BJ (cell line): ENCODE results near the gene SLC16A5. TPM values are rescaled to one million over a fixed set of nuclear protein-coding genes. Genes with fewer than 3 reads are reported as not detected.

Source experiments
- CTCF ChIA-PET: fragments of 350-600 bp; formaldehyde crosslinking; extraction: SDS; loops from one replicate; lab custom pipeline; 2021; ENCODE audit warnings: antibody characterized with exemption, inconsistent platforms; lab: Yijun Ruan, JAX
- POLR2A ChIA-PET: fragments of 300-600 bp; sonication (Branson Sonifier 250); formaldehyde crosslinking; extraction: SDS; loops from one replicate; lab custom pipeline; 2021; ENCODE audit warnings: antibody characterized with exemption; lab: Charles Lee
- DNase-seq: peaks from one replicate; pipeline ENCODE4 v3.0.0-alpha.2; 2011; ENCODE audit warnings: low read depth
- H3K27me3 ChIP-seq: 2 replicates; pipeline ENCODE4 v1.6.0; 2011; ENCODE audit warnings: low read length; ENCODE audit not compliant: control insufficient read depth, insufficient read depth
- H3K36me3 ChIP-seq: 2 replicates; pipeline ENCODE4 v1.5.1; 2011; ENCODE audit warnings: low read length; ENCODE audit not compliant: control insufficient read depth, insufficient read depth
- H3K4me3 ChIP-seq: 2 replicates; pipeline ENCODE4 v1.5.1; 2011; ENCODE audit warnings: low read depth, mild to moderate bottlenecking, control low read depth, low read length
- CTCF ChIP-seq: IDR thresholded peaks from 2 replicates; pipeline ENCODE4 v1.5.1; 2011; ENCODE audit warnings: low read depth, mild to moderate bottlenecking, control low read depth, inconsistent platforms, low read length, moderate library complexity; ENCODE audit not compliant: insufficient read depth
- polyA plus RNA-seq: library from polyadenylated mRNA; depleted of rRNA; stranded (reverse); fragments of >200 nt; gene quantifications from 2 replicates; pipeline ENCODE4 v1.2.3, GENCODE V29; 2011

SLC16A5 gene
- polyA plus RNA-seq, 1 experiment = 18.3 TPM

- POLR2A ChIA-PET = interaction anchor here (1.4 kb wide), 1 partner anchor 141 kb away, joined by 5 read pairs; no protein-coding TSS in a partner anchor
Observed at GRCh38 chr17:75061055-75061438, 26.7 kb upstream of the SLC16A5 start.

GRCh38 chr17:75061618-75062017 lies 26.1 kb upstream of the SLC16A5 start:
- ChIA-PET POLR2A (no interaction called here), CTCF (interaction anchor here (1.1 to 4.7 kb wide), 8 partner anchors 19 to 211 kb away, joined by 3 to 35 read pairs (median 16); partner anchors contain the start of gene NT5C)
- Histone ChIP-seq H3K27me3 (no peaks in the 10 kb centered on the region), H3K4me3 (no peak overlapping the region), H3K36me3 (peaks cover 24% of the 10 kb centered on the region)
- TF ChIP-seq CTCF = no peak
- DNase-seq = no peak

More at GRCh38 chr17:75061055-75061438, 26.7 kb upstream of the SLC16A5 start:
- Histone ChIP-seq H3K36me3 (peaks cover 24% of the 10 kb centered on the region), H3K4me3 (no peak overlapping the region), H3K27me3 (no peaks in the 10 kb centered on the region)
- no peak for DNase-seq
- no peak for TF ChIP-seq CTCF
- CTCF ChIA-PET = interaction anchor here (0.6 to 4.7 kb wide), 18 partner anchors 9 to 211 kb away, joined by 3 to 35 read pairs (median 7); partner anchors contain the start of gene NT5C

- DNase-seq = no peak
- no peak for TF ChIP-seq CTCF
- H3K4me3 ChIP-seq = no peak overlapping the region
- ChIA-PET CTCF (interaction anchor here (0.6 to 2.1 kb wide), 4 partner anchors 14 to 136 kb away, joined by 3 to 9 read pairs (median 6); partner anchors contain the start of gene NT5C), POLR2A (no interaction called here)
- H3K27me3 ChIP-seq = no peaks in the 10 kb centered on the region
- H3K36me3 ChIP-seq = peaks cover 24% of the 10 kb centered on the region
Observed at GRCh38 chr17:75063201-75063600, 24.6 kb upstream of the SLC16A5 start.

GRCh38 chr17:75063626-75064025 lies 24.1 kb upstream of the SLC16A5 start:
- DNase-seq = no peak
- Histone ChIP-seq H3K4me3 (no peak overlapping the region), H3K36me3 (peaks cover 24% of the 10 kb centered on the region), H3K27me3 (no peaks in the 10 kb centered on the region)
- ChIA-PET CTCF (interaction anchor here (0.6 to 2.1 kb wide), 5 partner anchors 15 to 135 kb away, joined by 3 to 9 read pairs (median 4); partner anchors contain the start of gene NT5C), POLR2A (no interaction called here)
- no peak for TF ChIP-seq CTCF

- POLR2A ChIA-PET = no interaction called here
Observed at GRCh38 chr17:75064040-75064439, 23.7 kb upstream of the SLC16A5 start.

More at GRCh38 chr17:75064040-75064439, 23.7 kb upstream of the SLC16A5 start:
- H3K4me3 ChIP-seq = no peak overlapping the region
- no peaks in the 10 kb centered on the region for H3K27me3 ChIP-seq
- no peak for DNase-seq
- no peak for TF ChIP-seq CTCF
- CTCF ChIA-PET = interaction anchor here (1.3 to 2.1 kb wide), 4 partner anchors 15 to 67 kb away, joined by 3 to 9 read pairs (median 6); partner anchors contain the start of gene NT5C
- peaks cover 24% of the 10 kb centered on the region for H3K36me3 ChIP-seq
